Esophagus muscularis mucosa (tissue), 4 donors: ENCODE data around the gene STKLD1.

Experiments
- CTCF ChIP-seq, 3 experiments: fragments of 200-600 bp in 2 of 3; fragments of 450-650 bp in 1 of 3; sonication (generic) in 2 of 3; IDR thresholded peaks; one replicate each; pipeline ENCODE4 v1.5.1; 2017 to 2019; ENCODE audit warnings: antibody characterized with exemption in 3 of 3, mild to moderate bottlenecking in 2 of 3, moderate library complexity in 1 of 3
- EP300 ChIP-seq: sonication (generic); formaldehyde crosslinking; IDR thresholded peaks from one replicate; pipeline ENCODE4 v1.6.1; 2017; ENCODE audit warnings: antibody characterized with exemption
- POLR2A ChIP-seq: fragments of 450-650 bp; IDR thresholded peaks from one replicate; pipeline ENCODE4 v1.6.1; 2017; ENCODE audit warnings: antibody characterized with exemption, moderate library complexity, mild to moderate bottlenecking, low read depth
- POLR2AphosphoS5 ChIP-seq, 2 donors: sonication (generic); formaldehyde crosslinking; IDR thresholded peaks; one replicate each; pipeline ENCODE4 v1.6.1; 2017; ENCODE audit warnings: antibody characterized with exemption in 2 of 2

- TF ChIP-seq POLR2AphosphoS5 (IDR thresholded peaks at IDR 0.05) (no peak), CTCF (IDR thresholded peaks at IDR 0.05) (no peak), POLR2A (no peak), EP300 (no peak)
Observed at GRCh38 chr9:133405508-133406438, 29.6 kb downstream of the STKLD1 start.
